WTC11 (cell line): ENCODE results near the gene PIK3R2. TPM values are rescaled to one million over a fixed set of nuclear protein-coding genes. Genes with fewer than 3 reads are reported as not detected.

Experiments
- ATAC-seq: fragments of 200-7000 bp; cut with Tn5 transposase; 2 replicates; pipeline ENCODE4 v1.10.0; 2021; ENCODE audit warnings: mild to moderate bottlenecking, moderate library complexity
- CTCF ChIA-PET: fragments of 300-600 bp; sonication (Branson Sonifier 250); formaldehyde crosslinking; loops from one replicate; lab custom pipeline; 2021; ENCODE audit warnings: antibody characterized with exemption; lab: Charles Lee
- POLR2A ChIA-PET: fragments of 350-600 bp; sonication (Branson Sonifier 250); formaldehyde crosslinking; loops from one replicate; lab custom pipeline; 2021; ENCODE audit warnings: antibody characterized with exemption; lab: Charles Lee
- DNase-seq: peaks from one replicate; pipeline ENCODE4 v3.0.0; 2021; ENCODE audit warnings: low spot score
- H3K27ac Mint-ChIP-seq: 2 replicates; pipeline ENCODE4 v1.8.0; 2021; ENCODE audit warnings: mixed read lengths
- H3K27me3 Mint-ChIP-seq: 2 replicates; pipeline ENCODE4 v1.8.0; 2021; ENCODE audit warnings: low read depth, mild to moderate bottlenecking, moderate library complexity, mixed read lengths
- H3K36me3 Mint-ChIP-seq: 2 replicates; pipeline ENCODE4 v1.8.0; 2021; ENCODE audit warnings: mixed read lengths
- H3K4me1 Mint-ChIP-seq: 2 replicates; pipeline ENCODE4 v1.8.0; 2022; ENCODE audit warnings: mixed read lengths
- H3K4me3 Mint-ChIP-seq: 2 replicates; pipeline ENCODE4 v1.8.0; 2021; ENCODE audit warnings: mild to moderate bottlenecking, moderate library complexity, mixed read lengths
- H3K9me3 Mint-ChIP-seq: 2 replicates; pipeline ENCODE4 v1.8.0; 2021; ENCODE audit warnings: mixed read lengths
- ATF6 ChIP-seq: sonication (generic); formaldehyde crosslinking; IDR thresholded peaks from 2 replicates; pipeline ENCODE4 v1.8.1; 2023; ENCODE audit warnings: mild to moderate bottlenecking, missing genetic modification reagents
- CREB1 ChIP-seq: sonication (generic); formaldehyde crosslinking; IDR thresholded peaks from 2 replicates; pipeline ENCODE4 v1.8.0; 2023; ENCODE audit warnings: mild to moderate bottlenecking, missing genetic modification reagents
- E2F5 ChIP-seq: sonication (generic); formaldehyde crosslinking; IDR thresholded peaks from 2 replicates; pipeline ENCODE4 v1.8.1; 2022; ENCODE audit warnings: mild to moderate bottlenecking, moderate library complexity, missing genetic modification reagents
- IRF2 ChIP-seq: sonication (generic); formaldehyde crosslinking; IDR thresholded peaks from 2 replicates; pipeline ENCODE4 v1.8.0; 2022; ENCODE audit warnings: low read depth, missing genetic modification reagents, borderline replicate concordance
- NR2C2 ChIP-seq: sonication (generic); formaldehyde crosslinking; IDR thresholded peaks from 2 replicates; pipeline ENCODE4 v1.8.0; 2022; ENCODE audit warnings: mild to moderate bottlenecking, missing genetic modification reagents
- NR3C1 ChIP-seq: sonication (generic); formaldehyde crosslinking; conservative IDR thresholded peaks from 2 replicates; pipeline ENCODE4 v1.8.1; 2023; ENCODE audit warnings: low read depth, mild to moderate bottlenecking, missing genetic modification reagents
- PRDM15 ChIP-seq: sonication (generic); formaldehyde crosslinking; IDR thresholded peaks from 2 replicates; pipeline ENCODE4 v1.8.0; 2022; ENCODE audit warnings: missing genetic modification reagents
- TEAD1 ChIP-seq: sonication (generic); formaldehyde crosslinking; IDR thresholded peaks from 2 replicates; pipeline ENCODE4 v1.8.0; 2022; ENCODE audit warnings: mild to moderate bottlenecking, missing genetic modification reagents
- TEAD4 ChIP-seq: sonication (generic); formaldehyde crosslinking; IDR thresholded peaks from 2 replicates; pipeline ENCODE4 v1.8.0; 2022; ENCODE audit warnings: mild to moderate bottlenecking, missing genetic modification reagents
- ZNF121 ChIP-seq: sonication (generic); formaldehyde crosslinking; IDR thresholded peaks from 2 replicates; pipeline ENCODE4 v1.8.0; 2023; ENCODE audit warnings: missing genetic modification reagents
- ZNF281 ChIP-seq: sonication (generic); formaldehyde crosslinking; IDR thresholded peaks from 2 replicates; pipeline ENCODE4 v1.8.0; 2023; ENCODE audit warnings: mild to moderate bottlenecking, missing genetic modification reagents
- total RNA-seq: library from RNA; stranded (reverse); gene quantifications from 3 replicates; pipeline ENCODE4 v1.2.3, GENCODE V29; 2021

Gene PIK3R2
- total RNA-seq, 1 experiment from 2014 or later = 56.9 TPM

- TF ChIP-seq PRDM15 (CRISPR knock-in tag) (no peak), TEAD1 (CRISPR knock-in tag) (no peak)
Measured at GRCh38 chr19:18126097-18126496, 26.9 kb upstream of the PIK3R2 start (continued).

GRCh38 chr19:18128044-18128443 is 24.9 kb upstream of the PIK3R2 start:
- no peak overlapping the region for H3K4me3 Mint-ChIP-seq
- no peak overlapping the region for H3K27ac Mint-ChIP-seq
- ATAC-seq = no peak
- no peaks in the 10 kb centered on the region for H3K9me3 Mint-ChIP-seq
- TF ChIP-seq ATF6 (CRISPR knock-in tag) = no peak
- no peak for TF ChIP-seq E2F5 (CRISPR knock-in tag)
- no peak for TF ChIP-seq CREB1 (CRISPR knock-in tag)
- no peak for TF ChIP-seq NR3C1
- no peaks in the 10 kb centered on the region for H3K27me3 Mint-ChIP-seq
- ChIA-PET POLR2A (no interaction called here), CTCF (interaction anchor here (0.9 to 1.7 kb wide), 3 partner anchors 21 to 96 kb away, joined by 3 read pairs; no protein-coding TSS in a partner anchor)
- H3K36me3 Mint-ChIP-seq = peaks cover 26% of the 10 kb centered on the region
- no peak for DNase-seq
- H3K4me1 Mint-ChIP-seq = no peaks in the 10 kb centered on the region

GRCh38 chr19:18128805-18129204 is 24.2 kb upstream of the PIK3R2 start:
- Mint-ChIP-seq H3K9me3 (no peaks in the 10 kb centered on the region), H3K4me1 (no peaks in the 10 kb centered on the region), H3K36me3 (peaks cover 26% of the 10 kb centered on the region), H3K27ac (no peak overlapping the region), H3K27me3 (no peaks in the 10 kb centered on the region), H3K4me3 (no peak overlapping the region)
- ChIA-PET CTCF (interaction anchor here (1.7 kb wide), 1 partner anchor 20 kb away, joined by 3 read pairs; no protein-coding TSS in a partner anchor), POLR2A (no interaction called here)
- ATAC-seq = no peak
- TF ChIP-seq NR2C2 (no peak), IRF2 (CRISPR knock-in tag) (no peak), ZNF121 (no peak), TEAD4 (CRISPR knock-in tag) (no peak), ZNF281 (CRISPR knock-in tag) (no peak)
- no peak for DNase-seq
